T-helper 2 cell treated with Interferon-gamma antibody and Interleukin-4, amounts not matched to agents 5 μg/mL and 100 μg/mL, for 36 hours (primary cell): Measurements from ENCODE around the gene NAV2.

Experiments
- DNase-seq: peaks from one replicate; pipeline ENCODE4 v3.0.0; 2021; ENCODE audit warnings: low spot score
- H3K27ac Mint-ChIP-seq: one replicate; pipeline ENCODE4 v1.8.0; 2021; ENCODE audit warnings: mild to moderate bottlenecking, mixed read lengths
- H3K27me3 Mint-ChIP-seq: one replicate; pipeline ENCODE4 v1.8.0; 2021; ENCODE audit warnings: low read depth, mixed read lengths
- H3K36me3 Mint-ChIP-seq: one replicate; pipeline ENCODE4 v1.8.0; 2021; ENCODE audit warnings: low read depth, mixed read lengths
- H3K4me1 Mint-ChIP-seq: one replicate; pipeline ENCODE4 v1.8.0; 2021; ENCODE audit warnings: low read depth, mixed read lengths
- H3K4me3 Mint-ChIP-seq: one replicate; pipeline ENCODE4 v1.8.0; 2022; ENCODE audit warnings: mild to moderate bottlenecking, moderate library complexity, mixed read lengths
- H3K9me3 Mint-ChIP-seq: one replicate; pipeline ENCODE4 v1.8.0; 2021; ENCODE audit warnings: mixed read lengths

The NAV2 gene

DNA sequence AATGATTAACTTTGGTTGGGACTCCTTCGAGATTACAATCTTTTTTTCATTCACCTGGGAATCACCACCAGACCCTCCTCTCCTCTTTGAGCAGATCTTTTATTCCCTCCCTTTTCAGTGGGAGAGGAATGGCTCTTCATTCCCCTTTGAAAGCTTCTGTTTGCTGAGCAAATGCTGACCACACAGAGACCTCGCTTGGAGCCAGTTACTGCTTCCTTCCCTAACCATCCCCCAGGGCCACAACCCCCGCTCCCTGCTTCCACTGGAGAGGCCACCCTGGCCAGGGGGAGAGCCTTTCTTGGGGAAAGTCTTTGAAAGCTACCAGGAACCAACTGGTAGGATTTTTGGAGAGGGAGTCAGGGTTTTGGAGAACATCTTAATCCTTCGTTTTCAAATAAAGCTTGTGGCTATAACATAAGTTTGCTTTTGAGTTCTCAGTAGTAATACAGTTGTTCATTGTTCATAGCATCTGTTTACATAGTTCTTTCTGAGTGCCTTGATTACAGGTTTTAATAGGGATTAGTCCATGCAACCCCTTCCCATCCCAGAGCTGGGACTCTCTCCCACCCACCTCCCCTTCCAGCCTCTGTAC lies 309.2 kb downstream of the NAV2 start:
- H3K36me3 Mint-ChIP-seq: no peaks in the 10 kb centered on the region
- H3K4me1 Mint-ChIP-seq: no peaks in the 10 kb centered on the region
- H3K4me3 Mint-ChIP-seq: no peak overlapping the region
- H3K9me3 Mint-ChIP-seq: no peaks in the 10 kb centered on the region
- DNase-seq: no peak
- no peak overlapping the region for H3K27ac Mint-ChIP-seq
- H3K27me3 Mint-ChIP-seq: peaks cover 2% of the 10 kb centered on the region

DNA sequence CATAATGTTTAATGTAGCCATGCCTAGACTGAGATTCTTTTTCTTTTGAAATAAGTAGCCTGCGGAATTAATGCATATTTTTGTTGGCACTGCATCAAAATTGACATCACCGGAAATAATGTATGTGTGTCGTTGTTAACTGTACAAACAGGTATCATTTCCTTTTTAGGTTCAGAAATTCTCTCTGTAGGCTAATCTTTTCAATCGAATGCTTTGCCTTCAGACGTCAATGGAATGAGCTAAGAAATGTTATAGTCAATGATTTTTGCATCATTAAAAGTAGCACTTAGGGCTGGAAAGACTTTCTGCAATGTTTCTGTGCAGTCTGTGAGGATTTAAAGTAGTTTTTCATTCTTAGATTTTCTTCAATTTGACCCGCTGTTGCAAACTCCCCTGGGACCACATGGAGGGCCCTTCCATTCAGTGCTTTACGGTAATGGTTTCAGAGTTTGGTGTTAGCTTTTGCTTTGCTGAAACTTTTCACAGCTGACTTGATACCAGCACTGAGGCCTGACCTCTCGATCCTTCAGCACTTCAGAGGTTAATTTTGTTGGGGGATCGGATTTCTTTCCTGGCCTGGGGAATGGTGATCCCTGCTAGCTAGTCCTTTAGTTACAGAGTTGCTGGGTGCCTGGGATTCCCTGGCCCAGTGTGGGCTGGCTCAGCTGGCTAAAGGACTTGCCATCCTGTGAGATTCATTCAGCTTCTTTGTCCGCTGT lies 309.9 kb downstream of the NAV2 start:
- no peak overlapping the region for H3K4me3 Mint-ChIP-seq
- DNase-seq: no peak
- no peaks in the 10 kb centered on the region for H3K36me3 Mint-ChIP-seq
- H3K9me3 Mint-ChIP-seq: no peaks in the 10 kb centered on the region
- H3K27me3 Mint-ChIP-seq: no peaks in the 10 kb centered on the region
- no peak overlapping the region for H3K27ac Mint-ChIP-seq
- H3K4me1 Mint-ChIP-seq: no peaks in the 10 kb centered on the region

DNA sequence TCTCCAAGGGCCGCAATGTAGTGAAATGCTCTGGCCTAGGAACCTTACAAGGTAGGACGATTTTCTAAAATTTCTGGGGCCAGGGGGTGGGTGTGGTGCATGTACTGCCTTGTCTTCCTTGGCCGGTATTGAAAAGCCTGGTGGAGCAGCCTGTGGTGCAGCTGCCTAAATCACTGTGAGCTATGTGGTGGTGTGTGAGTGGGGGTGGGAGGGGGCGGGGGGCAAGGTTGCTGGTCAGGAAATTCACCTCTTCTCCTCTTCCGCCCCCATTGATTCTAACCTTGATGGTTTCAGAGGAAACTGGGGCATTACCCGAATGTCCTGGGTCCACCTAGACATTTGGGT lies 310.4 kb downstream of the NAV2 start:
- H3K9me3 Mint-ChIP-seq: no peaks in the 10 kb centered on the region
- H3K4me1 Mint-ChIP-seq: no peaks in the 10 kb centered on the region
- DNase-seq: no peak
- H3K4me3 Mint-ChIP-seq: no peak overlapping the region
- no peak overlapping the region for H3K27ac Mint-ChIP-seq
- no peaks in the 10 kb centered on the region for H3K27me3 Mint-ChIP-seq
- H3K36me3 Mint-ChIP-seq: no peaks in the 10 kb centered on the region

DNA sequence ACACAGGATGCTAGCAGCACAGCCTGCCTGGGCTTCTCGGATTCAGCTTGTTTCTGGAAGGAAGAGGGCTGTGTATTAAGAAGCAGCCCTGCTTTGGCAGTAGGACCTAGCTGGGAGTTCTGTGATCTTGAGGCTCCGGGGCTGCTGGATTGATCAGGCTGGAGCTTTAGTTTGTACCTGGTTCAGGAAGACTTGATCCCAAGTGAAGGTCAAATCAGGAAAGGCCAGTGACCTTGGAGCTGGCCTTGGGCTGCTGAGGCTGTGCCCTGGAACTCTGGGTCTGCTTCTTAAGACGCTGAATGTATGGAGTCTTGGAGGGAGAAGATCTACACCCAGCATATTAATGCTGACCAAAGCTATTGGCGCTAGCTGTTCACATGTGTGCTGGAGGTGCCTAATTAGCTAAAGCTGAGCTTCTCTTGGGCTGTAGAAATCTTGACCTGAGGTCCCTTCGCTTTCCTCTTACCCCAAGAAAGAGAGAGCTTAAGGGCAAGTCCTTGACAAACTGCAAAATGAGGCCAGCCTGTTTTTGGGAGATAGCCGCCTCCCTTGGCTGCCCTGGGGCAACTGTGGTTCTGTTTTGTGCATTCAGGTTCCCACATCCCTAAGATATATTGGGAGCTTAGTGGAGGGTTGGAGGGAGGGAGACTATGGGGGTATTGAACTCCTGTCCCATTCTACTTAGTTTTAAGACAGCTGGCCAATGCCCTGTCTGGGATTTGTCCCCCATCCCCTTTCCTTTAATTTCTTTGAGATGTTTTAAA lies 311.7 kb downstream of the NAV2 start:
- Mint-ChIP-seq H3K27me3 (no peaks in the 10 kb centered on the region), H3K36me3 (no peaks in the 10 kb centered on the region)

GRCh38 chr11:20025332-20025840 lies 312.7 kb downstream of the NAV2 start:
- no peak overlapping the region for H3K4me3 Mint-ChIP-seq
- no peaks in the 10 kb centered on the region for H3K4me1 Mint-ChIP-seq
- H3K9me3 Mint-ChIP-seq: no peaks in the 10 kb centered on the region
- no peak for DNase-seq
- H3K27me3 Mint-ChIP-seq: no peaks in the 10 kb centered on the region
- H3K36me3 Mint-ChIP-seq: no peaks in the 10 kb centered on the region
- H3K27ac Mint-ChIP-seq: no peak overlapping the region

More for the DNA sequence above, 311.7 kb downstream of the NAV2 start:
- no peaks in the 10 kb centered on the region for H3K9me3 Mint-ChIP-seq
- H3K4me1 Mint-ChIP-seq: no peaks in the 10 kb centered on the region
- no peak overlapping the region for H3K4me3 Mint-ChIP-seq
- no peak for DNase-seq
- H3K27ac Mint-ChIP-seq: no peak overlapping the region

DNA sequence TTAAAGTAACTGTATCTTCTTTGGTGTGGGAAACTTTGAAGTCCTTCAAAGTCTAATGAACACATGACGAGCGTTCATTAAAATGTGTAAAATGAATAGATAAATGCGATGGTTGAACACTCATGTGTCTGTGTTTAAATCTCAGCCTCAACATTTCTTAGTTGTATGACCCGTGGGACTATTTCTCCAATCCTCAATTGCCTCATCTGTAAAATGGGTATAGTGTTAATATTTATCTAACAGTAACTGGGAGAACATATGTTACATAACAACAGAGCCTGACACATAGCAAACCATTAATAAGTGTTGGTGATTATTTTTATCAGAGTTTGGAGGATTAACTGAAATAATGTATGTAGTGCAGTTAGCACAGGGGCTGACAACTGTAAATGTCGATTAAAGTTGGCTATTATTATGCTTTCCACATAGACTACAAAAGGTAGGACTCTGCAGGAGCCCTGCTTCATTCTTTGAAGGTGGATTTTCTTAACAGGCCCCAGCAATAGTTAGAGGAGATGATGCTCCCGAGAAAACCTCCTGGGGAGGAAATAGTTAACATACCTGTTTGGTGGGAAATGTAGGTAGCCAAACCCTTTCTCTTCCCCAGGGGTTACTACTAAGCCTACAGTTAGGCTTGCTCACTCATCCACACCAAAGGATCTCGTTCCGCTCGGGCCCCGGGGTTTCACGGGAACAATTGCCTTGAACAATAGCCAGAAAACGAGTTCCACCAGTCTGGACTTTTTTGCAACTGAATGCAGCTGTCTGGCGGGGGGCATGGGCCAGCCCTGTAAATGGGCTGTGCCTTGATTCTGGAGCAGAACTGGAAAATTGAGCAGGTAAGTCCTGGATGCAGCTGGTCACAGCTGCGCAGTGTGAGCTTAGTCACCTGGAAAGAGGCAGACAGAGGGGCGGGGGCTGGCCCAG lies 314.3 kb downstream of the NAV2 start:
- DNase-seq: no peak
- Mint-ChIP-seq H3K36me3 (no peaks in the 10 kb centered on the region), H3K27me3 (peaks cover 3% of the 10 kb centered on the region), H3K9me3 (no peaks in the 10 kb centered on the region), H3K4me1 (no peaks in the 10 kb centered on the region), H3K4me3 (no peak overlapping the region), H3K27ac (no peak overlapping the region)

DNA sequence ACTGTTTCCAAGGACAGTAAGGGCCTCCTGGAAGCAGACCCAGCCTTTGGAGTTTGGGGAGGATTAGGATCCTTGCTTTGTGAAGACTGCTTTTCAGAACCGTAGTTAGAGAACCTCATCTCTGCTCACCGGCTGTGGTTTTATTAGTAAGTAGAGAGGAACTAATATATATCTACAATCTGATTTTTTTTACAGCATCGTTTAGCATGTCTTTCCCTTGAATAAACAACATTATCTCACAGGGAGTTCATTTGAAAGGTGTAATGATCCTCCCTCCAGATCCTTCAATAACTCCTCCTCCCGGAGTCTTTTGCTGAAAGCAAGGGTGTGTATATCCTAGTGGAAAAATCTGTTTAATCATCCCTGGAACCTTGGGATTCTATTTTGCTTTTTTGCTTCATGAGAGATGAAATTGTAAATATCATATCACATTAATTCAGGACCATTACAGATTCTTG lies 314.9 kb downstream of the NAV2 start:
- Mint-ChIP-seq H3K27me3 (peaks cover 3% of the 10 kb centered on the region), H3K27ac (no peak overlapping the region), H3K9me3 (no peaks in the 10 kb centered on the region), H3K36me3 (no peaks in the 10 kb centered on the region), H3K4me3 (no peak overlapping the region), H3K4me1 (no peaks in the 10 kb centered on the region)
- DNase-seq: no peak

DNA sequence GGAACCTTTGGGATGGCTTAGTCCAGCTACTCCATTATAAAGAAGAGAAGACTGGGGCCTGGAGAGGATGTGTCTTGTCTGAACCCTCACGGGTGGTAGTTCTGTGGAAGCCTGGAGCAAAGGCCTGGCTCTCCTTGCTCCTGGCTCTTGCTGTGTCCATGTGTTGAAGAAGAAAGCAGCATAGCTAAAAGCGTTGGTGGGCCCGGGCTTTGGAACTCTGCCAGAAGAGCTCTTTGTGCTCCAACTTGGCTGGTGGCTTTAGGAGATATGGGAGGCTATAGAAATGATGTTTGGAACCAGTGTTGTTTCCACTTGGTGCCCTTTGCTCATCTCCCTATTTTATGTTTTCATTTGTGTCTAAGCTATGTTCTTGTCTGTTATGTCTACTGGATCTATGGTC lies 316.6 kb downstream of the NAV2 start:
- Mint-ChIP-seq H3K27ac (no peak overlapping the region), H3K4me1 (no peaks in the 10 kb centered on the region), H3K36me3 (no peaks in the 10 kb centered on the region), H3K4me3 (no peak overlapping the region), H3K9me3 (no peaks in the 10 kb centered on the region), H3K27me3 (peaks cover 3% of the 10 kb centered on the region)
- DNase-seq: no peak

GRCh38 chr11:20030472-20030871 lies 317.8 kb downstream of the NAV2 start:
- Mint-ChIP-seq H3K36me3 (no peaks in the 10 kb centered on the region), H3K4me1 (no peaks in the 10 kb centered on the region), H3K27ac (no peak overlapping the region), H3K27me3 (peaks cover 3% of the 10 kb centered on the region), H3K9me3 (no peaks in the 10 kb centered on the region), H3K4me3 (no peak overlapping the region)
- no peak for DNase-seq

DNA sequence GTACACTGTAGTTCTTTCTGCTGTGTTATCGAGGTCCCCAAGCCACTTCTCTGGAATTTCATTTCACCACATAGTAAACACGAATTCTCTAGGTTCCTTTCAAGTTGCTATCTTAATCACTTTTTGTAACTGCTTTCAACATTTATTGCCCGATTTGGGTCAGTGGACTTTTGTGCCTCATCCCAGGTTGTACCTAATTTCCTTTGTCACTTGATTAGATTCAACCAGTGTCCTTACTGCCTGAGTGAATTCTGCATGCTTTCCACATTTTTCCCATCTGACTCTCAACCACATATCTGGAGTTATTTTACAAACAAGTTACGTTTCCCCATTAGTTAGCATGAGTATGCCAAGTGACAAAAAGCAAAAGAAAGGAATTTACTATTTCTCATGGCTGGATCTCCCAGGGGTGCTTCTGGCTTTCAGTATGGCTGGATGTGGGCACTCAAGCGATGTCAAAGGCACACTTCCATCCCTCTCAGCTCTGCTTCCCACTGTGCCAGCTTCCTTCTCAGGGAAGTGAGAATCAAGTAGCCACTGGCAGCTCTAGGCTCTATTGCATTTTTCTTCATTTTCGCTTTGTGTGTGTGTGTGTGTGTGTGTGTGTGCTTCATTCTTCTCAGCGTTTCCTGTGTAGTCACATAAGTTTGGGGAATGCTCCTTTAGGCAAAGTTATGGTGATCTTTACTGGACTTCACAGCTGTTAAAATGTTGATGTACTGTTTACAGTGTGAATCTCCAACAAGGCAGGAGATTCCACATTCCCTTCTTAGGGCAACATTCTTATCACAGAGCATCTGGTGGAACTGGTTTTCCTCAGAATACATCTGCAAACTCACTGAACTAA lies 318.7 kb downstream of the NAV2 start:
- H3K27ac Mint-ChIP-seq: no peak overlapping the region
- no peak overlapping the region for H3K4me3 Mint-ChIP-seq
- no peaks in the 10 kb centered on the region for H3K4me1 Mint-ChIP-seq
- no peaks in the 10 kb centered on the region for H3K9me3 Mint-ChIP-seq
- DNase-seq: no peak
- H3K36me3 Mint-ChIP-seq: no peaks in the 10 kb centered on the region
- H3K27me3 Mint-ChIP-seq: peaks cover 3% of the 10 kb centered on the region

- Mint-ChIP-seq H3K27me3 (peaks cover 3% of the 10 kb centered on the region), H3K9me3 (no peaks in the 10 kb centered on the region), H3K4me1 (no peaks in the 10 kb centered on the region), H3K4me3 (no peak overlapping the region), H3K36me3 (no peaks in the 10 kb centered on the region), H3K27ac (no peak overlapping the region)
- DNase-seq: no peak
Observed at GRCh38 chr11:20032127-20032526, 319.5 kb downstream of the NAV2 start.

DNA sequence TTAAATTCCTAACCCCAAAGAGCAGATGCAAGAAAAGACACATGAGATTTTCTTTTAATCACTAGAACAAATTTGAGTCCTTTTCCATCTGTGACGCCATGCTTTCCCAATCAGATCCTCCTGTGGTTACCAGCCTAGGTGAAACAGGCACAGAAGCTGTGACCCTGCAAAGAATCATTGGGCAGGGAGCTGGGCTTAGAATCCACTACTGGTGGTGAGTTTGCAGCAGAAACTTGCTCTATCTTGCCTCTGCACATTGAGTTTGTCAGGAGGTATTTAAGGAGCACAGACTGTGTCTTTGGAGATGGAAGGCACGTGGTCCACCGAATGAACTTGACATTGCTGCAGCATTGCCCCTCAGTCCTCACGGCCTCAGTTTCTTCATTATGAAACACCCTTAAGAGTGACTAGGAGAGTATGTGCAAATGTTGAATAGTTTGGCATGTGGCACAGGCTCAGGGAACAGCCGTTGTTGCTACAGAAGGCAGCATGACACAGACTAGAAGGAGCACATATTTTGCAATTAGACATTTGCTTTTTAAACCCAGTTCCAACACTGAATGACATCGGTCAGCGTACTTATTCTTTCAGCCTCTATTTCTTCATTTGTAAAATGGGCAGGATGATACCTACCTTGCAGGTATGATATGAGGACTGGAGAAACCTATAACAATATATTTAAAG lies 320.1 kb downstream of the NAV2 start:
- Mint-ChIP-seq H3K27ac (no peak overlapping the region), H3K9me3 (no peaks in the 10 kb centered on the region), H3K4me1 (no peaks in the 10 kb centered on the region), H3K27me3 (peaks cover 3% of the 10 kb centered on the region), H3K36me3 (no peaks in the 10 kb centered on the region), H3K4me3 (no peak overlapping the region)
- no peak for DNase-seq
